Measurements from ENCODE around the gene RIC8B.

DNA sequence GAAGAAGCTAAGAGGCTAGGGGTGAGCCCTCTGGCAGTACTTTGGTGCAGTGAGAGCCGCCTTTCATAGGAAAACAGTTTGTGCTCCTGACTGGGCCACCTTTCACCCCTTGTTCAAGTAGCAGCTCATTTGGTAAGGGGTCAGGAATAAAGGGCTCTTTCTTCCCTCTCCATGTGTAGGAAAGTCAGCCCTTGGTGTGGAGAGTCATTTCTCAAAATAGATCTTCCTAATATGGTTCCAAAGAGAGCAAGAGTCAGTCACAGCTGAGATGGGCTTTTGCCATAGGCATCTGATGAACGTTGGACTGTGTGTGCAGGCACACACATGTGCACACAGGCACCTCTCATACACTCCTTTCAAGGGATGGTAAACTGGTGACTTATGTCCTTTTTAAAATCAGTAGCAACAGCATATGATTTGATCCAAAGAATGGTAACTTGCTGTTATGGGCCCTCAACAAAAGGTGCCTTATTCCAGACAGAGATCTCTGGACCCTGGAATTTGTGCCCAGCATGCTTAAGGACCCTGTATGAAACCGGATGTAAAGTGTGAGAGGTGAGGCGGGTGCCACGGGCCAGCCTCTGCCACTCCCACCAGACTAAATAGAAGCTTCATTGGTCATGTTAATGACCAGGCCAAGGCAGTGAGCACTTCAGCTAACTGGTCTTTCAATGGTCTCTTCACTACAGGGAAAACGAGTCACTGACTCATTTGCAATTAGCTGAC, 16.7 kb upstream of the RIC8B start:
- TF ChIP-seq, protein P1, sequence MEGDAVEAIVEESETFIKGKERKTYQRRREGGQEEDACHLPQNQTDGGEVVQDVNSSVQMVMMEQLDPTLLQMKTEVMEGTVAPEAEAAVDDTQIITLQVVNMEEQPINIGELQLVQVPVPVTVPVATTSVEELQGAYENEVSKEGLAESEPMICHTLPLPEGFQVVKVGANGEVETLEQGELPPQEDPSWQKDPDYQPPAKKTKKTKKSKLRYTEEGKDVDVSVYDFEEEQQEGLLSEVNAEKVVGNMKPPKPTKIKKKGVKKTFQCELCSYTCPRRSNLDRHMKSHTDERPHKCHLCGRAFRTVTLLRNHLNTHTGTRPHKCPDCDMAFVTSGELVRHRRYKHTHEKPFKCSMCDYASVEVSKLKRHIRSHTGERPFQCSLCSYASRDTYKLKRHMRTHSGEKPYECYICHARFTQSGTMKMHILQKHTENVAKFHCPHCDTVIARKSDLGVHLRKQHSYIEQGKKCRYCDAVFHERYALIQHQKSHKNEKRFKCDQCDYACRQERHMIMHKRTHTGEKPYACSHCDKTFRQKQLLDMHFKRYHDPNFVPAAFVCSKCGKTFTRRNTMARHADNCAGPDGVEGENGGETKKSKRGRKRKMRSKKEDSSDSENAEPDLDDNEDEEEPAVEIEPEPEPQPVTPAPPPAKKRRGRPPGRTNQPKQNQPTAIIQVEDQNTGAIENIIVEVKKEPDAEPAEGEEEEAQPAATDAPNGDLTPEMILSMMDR (IDR thresholded peaks at IDR 0.05), result no peak
- TF ChIP-seq SMC3 (IDR thresholded peaks at IDR 0.05), result no peak
